WI38 (cell line): ENCODE results near the gene PJA1.

Source experiments
- H3K4me3 ChIP-seq: 2 replicates; pipeline ENCODE4 v1.5.1; 2011; ENCODE audit warnings: low read depth, mild to moderate bottlenecking, control low read depth, low read length
- CTCF ChIP-seq: IDR thresholded peaks from 2 replicates; pipeline ENCODE4 v1.5.1; 2012; ENCODE audit warnings: low read depth, mild to moderate bottlenecking, control low read depth, low read length

Gene PJA1

GRCh38 chrX:69158166-69158980 lies 6.9 kb downstream of the PJA1 start:
- no peak overlapping the region for H3K4me3 ChIP-seq
- TF ChIP-seq CTCF: peak; percentile 57

GRCh38 chrX:69156638-69157037 lies 8.6 kb downstream of the PJA1 start:
- no peak for TF ChIP-seq CTCF
- H3K4me3 ChIP-seq: no peak overlapping the region

DNA sequence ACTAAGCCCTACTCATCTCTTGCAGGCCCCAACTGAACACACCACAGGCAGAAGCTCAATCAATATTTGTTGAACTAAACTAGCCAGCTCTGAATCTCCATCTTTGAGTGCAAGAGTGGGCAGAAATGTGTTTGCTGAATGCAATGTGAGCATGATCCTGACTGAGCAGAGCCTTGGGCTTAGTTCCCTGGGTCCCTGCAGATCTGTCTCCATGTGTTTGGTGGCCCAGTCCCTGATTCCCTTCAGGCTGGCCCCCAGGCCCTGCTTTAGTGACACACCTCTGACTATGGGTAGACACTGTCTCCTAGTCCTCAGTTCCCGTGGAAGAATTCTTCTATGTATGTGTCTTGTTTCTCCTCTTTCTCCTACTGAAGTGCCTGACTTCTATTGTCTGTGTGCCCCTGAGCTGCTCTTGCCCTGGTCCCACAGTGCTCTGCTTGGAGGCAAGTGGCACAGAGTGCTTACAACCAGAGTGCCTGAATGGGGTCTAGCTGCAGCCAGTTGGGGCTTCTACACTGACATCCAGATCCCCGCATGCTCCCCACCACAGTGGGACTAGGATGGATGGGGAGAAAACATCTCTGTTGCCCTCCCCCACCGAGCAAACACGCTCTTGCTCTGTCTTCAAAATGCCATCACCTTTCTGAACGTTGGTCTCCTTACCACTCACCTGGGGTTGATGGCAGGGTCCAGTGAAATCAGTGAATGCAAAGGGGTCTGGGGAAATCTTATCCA lies 9.3 kb downstream of the PJA1 start:
- no peak overlapping the region for H3K4me3 ChIP-seq
- no peak for TF ChIP-seq CTCF

- TF ChIP-seq CTCF: no peak
- H3K4me3 ChIP-seq: no peak overlapping the region
Observed at GRCh38 chrX:69154051-69154450, 11.2 kb downstream of the PJA1 start.

GRCh38 chrX:69153060-69153730 lies 12.1 kb downstream of the PJA1 start:
- H3K4me3 ChIP-seq: no peak overlapping the region
- TF ChIP-seq CTCF: no peak

DNA sequence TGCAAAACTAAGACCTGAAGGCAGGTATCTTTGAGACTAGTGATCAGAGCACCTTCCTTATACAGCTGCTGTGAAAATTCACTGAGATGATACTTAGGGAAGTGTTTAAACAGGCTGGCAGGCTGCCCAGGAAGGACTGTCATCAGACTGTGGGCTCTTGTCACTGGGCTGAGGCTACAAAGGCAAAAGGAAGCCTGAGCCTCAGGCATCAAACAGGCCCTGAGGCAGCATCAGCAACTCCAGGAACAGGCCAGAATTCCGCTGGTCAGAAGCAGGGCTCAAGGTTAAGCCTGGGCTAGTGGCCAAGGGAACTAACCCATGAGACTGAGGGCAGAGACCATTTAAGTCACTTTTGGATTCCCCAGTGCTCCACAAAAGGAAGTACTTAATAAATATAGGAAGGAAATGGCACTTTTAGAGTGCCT lies 12.8 kb downstream of the PJA1 start:
- no peak overlapping the region for H3K4me3 ChIP-seq
- TF ChIP-seq CTCF: no peak
